ENCODE data around the gene DDX47. TPM values are rescaled to one million over a fixed set of nuclear protein-coding genes. Genes with fewer than 3 reads are reported as not detected.

The DDX47 gene
- total RNA-seq, 4 donors from 2014 or later: 49.2 to 66.7 (median 60.2) TPM

GRCh38 chr12:12776261-12776660 lies 36.9 kb upstream of the DDX47 start:
- H3K4me1 ChIP-seq: peaks cover 0 to 13% (median 0%) of the 10 kb centered on the region in 3 donors
- no peak overlapping the region for H3K27ac ChIP-seq
- H3K4me3 ChIP-seq: no peak overlapping the region
- no peaks in the 10 kb centered on the region for H3K36me3 ChIP-seq
- WGBS, 2 donors (ENCODE audit: low coverage in 1 of 2): 78 to 80% methylated on average over 5 of the region's 5 CpGs
- H3K27me3 ChIP-seq: no peaks in the 10 kb centered on the region
- TF ChIP-seq CTCF (IDR thresholded peaks at IDR 0.05) (no peak), POLR2AphosphoS5 (IDR thresholded peaks at IDR 0.05) (no peak)
- H3K9me3 ChIP-seq: no peaks in the 10 kb centered on the region
- no peak for ATAC-seq

DNA sequence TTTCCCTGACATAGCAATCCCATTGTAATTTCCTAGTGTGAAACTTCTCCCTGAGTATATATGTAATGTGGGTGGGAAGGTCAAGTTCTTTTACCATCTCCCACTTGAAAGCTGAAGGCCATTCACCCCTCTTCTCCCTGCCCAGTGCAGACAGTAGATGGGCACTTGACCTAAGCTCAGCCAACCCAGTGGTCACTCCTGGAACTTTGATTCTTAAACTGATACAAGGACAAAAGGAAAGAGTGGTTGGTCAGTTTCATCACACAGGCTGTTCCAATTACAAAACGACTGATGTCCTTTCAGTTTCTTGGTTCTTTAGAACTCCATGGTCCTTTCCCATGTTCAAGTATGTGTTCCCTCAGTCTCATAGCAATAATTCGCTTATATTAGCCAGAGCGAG lies 36.1 kb upstream of the DDX47 start:
- no peaks in the 10 kb centered on the region for H3K27me3 ChIP-seq
- WGBS, 2 donors (ENCODE audit: low coverage in 1 of 2): 89 to 90% methylated on average over 3 of the region's 3 CpGs
- H3K4me3 ChIP-seq: no peak overlapping the region
- ATAC-seq: no peak
- H3K27ac ChIP-seq: no peak overlapping the region
- H3K4me1 ChIP-seq: peaks cover 0 to 13% (median 0%) of the 10 kb centered on the region in 3 donors
- no peaks in the 10 kb centered on the region for H3K9me3 ChIP-seq
- no peak for TF ChIP-seq EP300 (IDR thresholded peaks at IDR 0.05)
- no peak for TF ChIP-seq POLR2AphosphoS5 (IDR thresholded peaks at IDR 0.05)
- TF ChIP-seq POLR2A (IDR thresholded peaks at IDR 0.05): no peak
- TF ChIP-seq CTCF (IDR thresholded peaks at IDR 0.05): no peak
- no peaks in the 10 kb centered on the region for H3K36me3 ChIP-seq

- Histone ChIP-seq H3K27me3 (no peaks in the 10 kb centered on the region), H3K36me3 (no peaks in the 10 kb centered on the region), H3K4me1 (peaks cover 0 to 13% (median 0%) of the 10 kb centered on the region in 3 donors), H3K9me3 (no peaks in the 10 kb centered on the region), H3K4me3 (no peak overlapping the region), H3K27ac (peak overlapping the region in 1 of 4 donors; percentile 8)
- TF ChIP-seq EP300 (IDR thresholded peaks at IDR 0.05): no peak
- no peak for TF ChIP-seq POLR2AphosphoS5 (IDR thresholded peaks at IDR 0.05)
- TF ChIP-seq POLR2A (IDR thresholded peaks at IDR 0.05): no peak
- no peak for TF ChIP-seq CTCF (IDR thresholded peaks at IDR 0.05)
- 88% methylated on average over 2 of the region's 2 CpGs; no CpG with 5 or more reads in 1 of the 2 donors for WGBS, 2 donors (ENCODE audit: low coverage in 1 of 2)
- no peak for ATAC-seq
These were observed 34.1 kb upstream of the DDX47 start for GRCh38 chr12:12779007-12779406.

DNA sequence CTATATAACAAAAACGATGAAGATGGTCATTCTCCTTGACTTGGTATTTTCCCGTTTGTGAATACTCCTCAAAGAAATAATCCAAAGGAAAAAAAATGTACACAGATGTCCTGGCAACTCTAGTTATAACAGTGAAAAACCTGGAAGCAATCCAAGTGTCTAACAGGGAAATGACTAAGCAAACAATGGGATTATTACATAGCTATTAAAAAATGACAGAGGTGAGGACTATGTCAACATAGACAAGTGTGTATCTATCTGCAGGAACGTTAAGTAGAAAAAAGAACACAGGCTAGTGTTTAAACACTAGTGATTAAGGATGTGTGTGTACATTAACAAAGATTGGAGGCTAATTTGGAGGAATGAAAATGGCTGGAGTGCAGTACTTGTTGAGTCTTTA lies 33.6 kb upstream of the DDX47 start:
- peak; percentile 60 for ATAC-seq
- Histone ChIP-seq H3K27ac (peak overlapping the region in 2 of 4 donors; percentile 12 to 50), H3K4me3 (no peak overlapping the region), H3K36me3 (no peaks in the 10 kb centered on the region), H3K27me3 (no peaks in the 10 kb centered on the region), H3K4me1 (peaks cover 0 to 13% (median 0%) of the 10 kb centered on the region in 3 donors), H3K9me3 (no peaks in the 10 kb centered on the region)
- no peak for TF ChIP-seq EP300 (IDR thresholded peaks at IDR 0.05)
- TF ChIP-seq POLR2A (IDR thresholded peaks at IDR 0.05): no peak
- TF ChIP-seq CTCF (IDR thresholded peaks at IDR 0.05): no peak
- no peak for TF ChIP-seq POLR2AphosphoS5 (IDR thresholded peaks at IDR 0.05)
- WGBS, 2 donors (ENCODE audit: low coverage in 1 of 2): 0 to 6% methylated on average over 3 of the region's 3 CpGs

DNA sequence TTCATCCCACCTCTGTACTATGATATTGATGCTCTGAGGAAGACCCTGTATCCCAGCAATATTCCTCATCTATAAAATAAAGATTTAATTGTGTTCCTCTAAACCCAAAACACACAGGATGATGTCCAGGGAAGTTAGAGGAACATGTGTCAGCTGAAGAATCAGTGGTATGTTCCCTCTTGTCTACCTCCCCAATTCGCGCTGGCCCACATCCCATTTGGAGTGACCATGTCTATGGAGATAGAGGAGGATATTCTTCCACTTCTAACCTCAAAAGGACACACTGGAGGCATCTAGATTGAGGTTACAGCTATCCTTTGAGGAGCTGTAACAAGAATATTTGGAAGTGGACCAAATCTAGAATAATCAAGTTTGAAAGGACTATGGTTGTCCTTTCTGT lies 29.0 kb upstream of the DDX47 start:
- no peaks in the 10 kb centered on the region for H3K27me3 ChIP-seq
- H3K9me3 ChIP-seq: no peaks in the 10 kb centered on the region
- ATAC-seq: no peak
- no peak overlapping the region for H3K4me3 ChIP-seq
- H3K36me3 ChIP-seq: no peaks in the 10 kb centered on the region
- 100% methylated on average over 2 of the region's 2 CpGs for WGBS, 2 donors (ENCODE audit: low coverage in 1 of 2)
- H3K4me1 ChIP-seq: peaks cover 0 to 42% (median 9%) of the 10 kb centered on the region in 3 donors
- H3K27ac ChIP-seq: peak overlapping the region in 3 of 4 donors; percentile 76 to 94 (median 89)
- TF ChIP-seq POLR2A (IDR thresholded peaks at IDR 0.05): no peak
- no peak for TF ChIP-seq EP300 (IDR thresholded peaks at IDR 0.05)
- no peak for TF ChIP-seq POLR2AphosphoS5 (IDR thresholded peaks at IDR 0.05)
- TF ChIP-seq CTCF (IDR thresholded peaks at IDR 0.05): no peak

Measured in gastroesophageal sphincter (tissue), 4 donors.